IMR-90 (cell line): ENCODE data around the gene SPDYE4. TPM values are rescaled to one million over a fixed set of nuclear protein-coding genes. Genes with fewer than 3 reads are reported as not detected.

ENCODE experiments used
- ATAC-seq: fragments of 200-7000 bp; cut with Tn5 transposase; 2 replicates; pipeline ENCODE4 v1.9.1; 2020; ENCODE audit warnings: low read depth, mild to moderate bottlenecking, moderate library complexity
- BruUV-seq: library from RNA; stranded (reverse); fragments of 400-500 nt; replicated peaks from 2 replicates; lab custom pipeline; 2021; lab: Mats Ljungman, UMichigan
- CTCF ChIA-PET: fragments of 300-600 bp; formaldehyde crosslinking; extraction: SDS; loops from one replicate; lab custom pipeline; 2021; ENCODE audit warnings: antibody characterized with exemption; lab: Yijun Ruan, JAX
- POLR2A ChIA-PET: fragments of 300-600 bp; sonication (Branson Sonifier 250); formaldehyde crosslinking; loops from one replicate; lab custom pipeline; 2022; ENCODE audit warnings: antibody characterized with exemption; ENCODE audit not compliant: unreplicated experiment; lab: Charles Lee
- DNase-seq: peaks from one replicate; pipeline ENCODE4 v3.0.0; 2013
- H2AFZ ChIP-seq: replicated peaks from 2 replicates; pipeline ENCODE3; 2013; ENCODE audit warnings: low read length, mild to moderate bottlenecking; ENCODE audit not compliant: poor library complexity
- H2AK5ac ChIP-seq: 2 replicates; pipeline ENCODE4 v1.6.1; 2013; ENCODE audit warnings: low read depth, low read length, inconsistent platforms
- H2AK9ac ChIP-seq: replicated peaks from 2 replicates; pipeline ENCODE3; 2013; ENCODE audit warnings: mild to moderate bottlenecking, low read depth, low read length, moderate library complexity; ENCODE audit not compliant: poor library complexity
- H2BK120ac ChIP-seq: 2 replicates; pipeline ENCODE4 v1.6.1; 2013; ENCODE audit warnings: low read depth, low read length, inconsistent platforms
- H2BK15ac ChIP-seq: 3 replicates; pipeline ENCODE4 v1.6.1; 2013; ENCODE audit warnings: low read depth, low read length, inconsistent platforms
- H2BK20ac ChIP-seq: 2 replicates; pipeline ENCODE4 v1.6.1; 2013; ENCODE audit warnings: low read depth, mild to moderate bottlenecking, inconsistent platforms, low read length, moderate library complexity
- H2BK5ac ChIP-seq: 2 replicates; pipeline ENCODE4 v1.6.1; 2013; ENCODE audit warnings: mild to moderate bottlenecking, low read depth, low read length, inconsistent platforms; ENCODE audit not compliant: poor library complexity, severe bottlenecking
- H3K14ac ChIP-seq: replicated peaks from 2 replicates; pipeline ENCODE4 v1.6.1; 2013; ENCODE audit warnings: low read depth, low read length, inconsistent platforms
- H3K18ac ChIP-seq: 2 replicates; pipeline ENCODE4 v1.6.1; 2013; ENCODE audit warnings: low read depth, low read length, control low read depth
- H3K23ac ChIP-seq: 2 replicates; pipeline ENCODE4 v1.6.1; 2013; ENCODE audit warnings: low read depth, low read length, inconsistent platforms
- H3K27ac ChIP-seq: 2 replicates; pipeline ENCODE4 v1.5.1; 2013; ENCODE audit warnings: mild to moderate bottlenecking, control low read depth, low read length; ENCODE audit not compliant: insufficient read depth
- H3K27me3 ChIP-seq: 2 replicates; pipeline ENCODE4 v1.6.1; 2013; ENCODE audit warnings: low read length; ENCODE audit not compliant: control insufficient read depth, insufficient read depth
- H3K36me3 ChIP-seq: 2 replicates; pipeline ENCODE4 v1.6.1; 2013; ENCODE audit warnings: low read length, mixed read lengths; ENCODE audit not compliant: control insufficient read depth, insufficient read depth
- H3K4ac ChIP-seq: 2 replicates; pipeline ENCODE4 v1.6.1; 2013; ENCODE audit warnings: low read depth, low read length, inconsistent platforms
- H3K4me1 ChIP-seq: 2 replicates; pipeline ENCODE4 v1.6.1; 2013; ENCODE audit warnings: low read length, mixed read lengths; ENCODE audit not compliant: control insufficient read depth, insufficient read depth
- H3K4me2 ChIP-seq: 2 replicates; pipeline ENCODE4 v1.6.1; 2013; ENCODE audit warnings: low read depth, mild to moderate bottlenecking, control low read depth, low read length, moderate library complexity
- H3K4me3 ChIP-seq: 2 replicates; pipeline ENCODE4 v1.5.1; 2013; ENCODE audit warnings: low read depth, mild to moderate bottlenecking, control low read depth, low read length, moderate library complexity; ENCODE audit not compliant: insufficient read depth
- H3K56ac ChIP-seq: 2 replicates; pipeline ENCODE4 v1.6.1; 2013; ENCODE audit warnings: low read length, inconsistent platforms; ENCODE audit not compliant: insufficient read depth; ENCODE audit errors: extremely low read depth
- H3K79me1 ChIP-seq, 2 experiments: 2 replicates each; pipeline ENCODE4 v1.6.1; 2013; ENCODE audit warnings: low read length in 2 of 2, inconsistent platforms in 1 of 2, low read depth in 1 of 2
- H3K9ac ChIP-seq: 2 replicates; pipeline ENCODE4 v1.6.1; 2013; ENCODE audit warnings: low read depth, low read length, control low read depth
- H3K9me1 ChIP-seq: 2 replicates; pipeline ENCODE4 v1.6.1; 2013; ENCODE audit warnings: low read length, inconsistent platforms; ENCODE audit not compliant: insufficient read depth
- H3K9me3 ChIP-seq: 2 replicates; pipeline ENCODE4 v1.6.1; 2013; ENCODE audit warnings: low read length; ENCODE audit not compliant: control insufficient read depth, insufficient read depth
- H4K20me1 ChIP-seq: 2 replicates; pipeline ENCODE4 v1.6.1; 2013; ENCODE audit warnings: low read length, inconsistent platforms; ENCODE audit not compliant: insufficient read depth
- H4K5ac ChIP-seq: 2 replicates; pipeline ENCODE4 v1.6.1; 2013; ENCODE audit warnings: mild to moderate bottlenecking, low read depth, low read length, control low read depth
- H4K8ac ChIP-seq, 2 experiments: 2 replicates each; pipeline ENCODE4 v1.6.1; 2013; ENCODE audit warnings: low read depth in 2 of 2, low read length in 2 of 2, control low read depth in 1 of 2, inconsistent platforms in 1 of 2
- H4K91ac ChIP-seq: 2 replicates; pipeline ENCODE4 v1.6.1; 2013; ENCODE audit warnings: low read depth, low read length, inconsistent platforms; ENCODE audit not compliant: insufficient read depth
- BHLHE40 ChIP-seq: fragments of 150-350 bp; IDR thresholded peaks from 2 replicates; pipeline ENCODE4 v1.6.1; 2016; ENCODE audit warnings: mild to moderate bottlenecking, low read depth, low read length
- ELK1 ChIP-seq: fragments of 150-350 bp; IDR thresholded peaks from 2 replicates; pipeline ENCODE4 v1.6.1; 2016; ENCODE audit warnings: low read depth, mild to moderate bottlenecking, low read length, moderate library complexity, borderline replicate concordance
- FOS ChIP-seq: fragments of 150-350 bp; IDR thresholded peaks from 2 replicates; pipeline ENCODE4 v1.6.1; 2016; ENCODE audit warnings: low read depth, low read length
- MAFK ChIP-seq: IDR thresholded peaks from 2 replicates; pipeline ENCODE4 v1.6.1; 2012; ENCODE audit warnings: low read depth, low read length, improper control_type of control experiment
- MAZ ChIP-seq: IDR thresholded peaks from 2 replicates; pipeline ENCODE4 v1.6.1; 2012; ENCODE audit warnings: low read depth, mild to moderate bottlenecking, low read length, improper control_type of control experiment, moderate library complexity, borderline replicate concordance
- NFE2L2 ChIP-seq: fragments of 150-350 bp; IDR thresholded peaks from 2 replicates; pipeline ENCODE4 v1.6.1; 2016; ENCODE audit warnings: low read depth, mild to moderate bottlenecking, low read length
- POLR2A ChIP-seq: IDR thresholded peaks from 2 replicates; pipeline ENCODE4 v1.6.1; 2012; ENCODE audit warnings: mild to moderate bottlenecking, low read depth, low read length
- SMC3 ChIP-seq: fragments of 150-350 bp; IDR thresholded peaks from 2 replicates; pipeline ENCODE4 v1.6.1; 2016; ENCODE audit warnings: low read depth, mild to moderate bottlenecking, antibody characterized with exemption, low read length, moderate library complexity
- USF2 ChIP-seq: fragments of 150-350 bp; IDR thresholded peaks from 2 replicates; pipeline ENCODE4 v1.6.1; 2017; ENCODE audit warnings: mild to moderate bottlenecking, antibody characterized with exemption, low read length, low read depth
- WGBS, 2 experiments: methylation state at CpG; one replicate each; pipeline versions ENCODE4 v1.1.5 to v1.1.7; 2013; ENCODE audit warnings: missing lambda C conversion rate in 2 of 2; ENCODE audit not compliant: insufficient read length in 1 of 2; ENCODE audit errors: extremely low coverage in 2 of 2; 5-methylcytosine and 5-hydroxymethylcytosine counted together
- dilution Hi-C: fragments of 300-500 bp; cut with HindIII; formaldehyde crosslinking; loops from one replicate; pipeline ENCODE4 v1.14.3; 2018; ENCODE audit warnings: low sequenced_read_pairs; ENCODE audit not compliant: unreplicated experiment
- in situ Hi-C: fragments of 300-500 bp; cut with MboI; formaldehyde crosslinking; loops from 3 replicates; pipeline ENCODE4 v1.14.3; 2019; ENCODE audit warnings: low sequenced_read_pairs, inconsistent platforms, mixed read lengths
- intact Hi-C: fragments of 100-400 bp; cut with micrococcal nuclease; formaldehyde crosslinking; loops from 2 replicates; pipeline ENCODE4 v1.10.0; 2022
- polyA plus RNA-seq, 3 experiments: library from polyadenylated mRNA; depleted of rRNA; stranded (reverse); fragments of >200 nt; gene quantifications; 2 replicates each; pipeline ENCODE4 v1.2.3, GENCODE V29; 2012; ENCODE audit warnings: low replicate concordance in 1 of 3
- total RNA-seq: library from RNA; depleted of rRNA; stranded (reverse); fragments of >200 nt; gene quantifications from 2 replicates; pipeline ENCODE4 v1.2.3, GENCODE V29; 2012

SPDYE4 gene
- total and polyA plus RNA-seq, 2 of the 4 experiments (the other 2 are of a cell fraction) = not detected

- Histone ChIP-seq H3K9me1 (no peaks in the 10 kb centered on the region), H3K36me3 (no peaks in the 10 kb centered on the region), H3K4me2 (no peak overlapping the region), H4K91ac (no peak overlapping the region), H3K14ac (no peak overlapping the region), H3K27ac (no peak overlapping the region), H2AK5ac (no peak overlapping the region), H3K9me3 (no peaks in the 10 kb centered on the region), H4K8ac (no peak overlapping the region), H4K5ac (no peak overlapping the region), H4K20me1 (no peaks in the 10 kb centered on the region), H3K4ac (no peak overlapping the region), H3K27me3 (no peaks in the 10 kb centered on the region; the same call in 1 of the 2 replicates), H3K4me3 (no peak overlapping the region), H2AK9ac (no peak overlapping the region), H2AFZ (no peak overlapping the region), H3K18ac (no peak overlapping the region), H3K4me1 (no peaks in the 10 kb centered on the region), H3K79me1 (no peaks in the 10 kb centered on the region), H2BK5ac (no peak overlapping the region), H2BK120ac (no peak overlapping the region), H2BK15ac (no peak overlapping the region), H3K56ac (no peak overlapping the region), H3K9ac (no peak overlapping the region), H3K23ac (no peak overlapping the region), H2BK20ac (no peak overlapping the region)
- ATAC-seq = no peak
- POLR2A ChIA-PET = no interaction called here
- TF ChIP-seq POLR2A (no peak), SMC3 (no peak), USF2 (no peak), ELK1 (no peak), MAZ (no peak), NFE2L2 (no peak), BHLHE40 (no peak), MAFK (no peak), FOS (no peak)
- no TSS peak for BruUV-seq
- dilution Hi-C loops = no loop called here
- CTCF ChIA-PET = no interaction called here
- in situ Hi-C loops = loop anchor here (10.0 to 25.0 kb wide), 2 partner anchors 367 to 755 kb away; no protein-coding TSS in a partner anchor
- no CpG with 5 or more reads among the region's 1 CpG for WGBS, 2 experiments
- no peak for DNase-seq
- intact Hi-C loops = loop anchor here (10.0 kb wide), 2 partner anchors 717 to 743 kb away; no protein-coding TSS in a partner anchor
Observed at GRCh38 chr17:8782176-8782575, 23.8 kb upstream of the SPDYE4 start.
